Esophagus muscularis mucosa (tissue), 4 donors: ENCODE data around the gene SUMO2. TPM values are rescaled to one million over a fixed set of nuclear protein-coding genes. Genes with fewer than 3 reads are reported as not detected.

Experiments used
- DNase-seq: peaks from one replicate; pipeline ENCODE4 v3.0.0-alpha.2; 2017; ENCODE audit errors: extremely low spot score
- H3K27ac ChIP-seq, 4 donors: fragments of 200-600 bp; sonication (generic); replicated peaks in 1 of 4; 1 replicate in 3 of 4; 2 replicates in 1 of 4; pipeline ENCODE4 v1.5.1; 2016 to 2019; ENCODE audit warnings: mild to moderate bottlenecking in 1 of 4
- H3K27me3 ChIP-seq, 4 donors: fragments of 200-600 bp; sonication (generic); one replicate each; pipeline versions ENCODE4 v1.5.1 to v1.6.0; 2016 to 2019
- H3K36me3 ChIP-seq, 4 donors: fragments of 200-600 bp; sonication (generic); one replicate each; pipeline ENCODE4 v1.5.1; 2016 to 2019
- H3K4me1 ChIP-seq, 4 donors: fragments of 200-600 bp; sonication (generic); one replicate each; pipeline ENCODE4 v1.5.1; 2016 to 2019
- H3K4me3 ChIP-seq, 4 donors: fragments of 200-600 bp; sonication (generic); 1 replicate in 2 of 4; 2 replicates in 2 of 4; pipeline ENCODE4 v1.5.1; 2016 to 2019; ENCODE audit warnings: mild to moderate bottlenecking in 4 of 4, moderate library complexity in 1 of 4
- H3K9me3 ChIP-seq, 4 donors: fragments of 200-600 bp; sonication (generic); 1 replicate in 3 of 4; 2 replicates in 1 of 4; pipeline ENCODE4 v1.5.1; 2016 to 2019
- EP300 ChIP-seq: sonication (generic); formaldehyde crosslinking; IDR thresholded peaks from one replicate; pipeline ENCODE4 v1.6.1; 2017; ENCODE audit warnings: antibody characterized with exemption
- POLR2A ChIP-seq: fragments of 450-650 bp; IDR thresholded peaks from one replicate; pipeline ENCODE4 v1.6.1; 2017; ENCODE audit warnings: antibody characterized with exemption, moderate library complexity, mild to moderate bottlenecking, low read depth
- POLR2AphosphoS5 ChIP-seq, 2 donors: sonication (generic); formaldehyde crosslinking; IDR thresholded peaks; one replicate each; pipeline ENCODE4 v1.6.1; 2017; ENCODE audit warnings: antibody characterized with exemption in 2 of 2
- WGBS: methylation state at CpG from one replicate; pipeline ENCODE4 v1.1.5; 2018; 5-methylcytosine and 5-hydroxymethylcytosine counted together
- intact Hi-C: fragments of 100-400 bp; cut with DNase I; formaldehyde crosslinking; loops from one replicate; pipeline ENCODE4 v1.15.1; 2023
- total RNA-seq, 4 donors: library from RNA; depleted of rRNA; stranded (reverse); fragments of >200 nt; gene quantifications; one replicate each; pipeline versions ENCODE4 v1.1.0 to v1.2.1, GENCODE V29; 2016
- TF ChIP-seq, protein P1 (sequence below), 3 experiments: fragments of 200-600 bp in 2 of 3; fragments of 450-650 bp in 1 of 3; sonication (generic) in 2 of 3; IDR thresholded peaks; one replicate each; pipeline ENCODE4 v1.5.1; 2017 to 2019; ENCODE audit warnings: antibody characterized with exemption in 3 of 3, mild to moderate bottlenecking in 2 of 3, moderate library complexity in 1 of 3

Gene SUMO2
- total RNA-seq, 4 donors from 2014 or later, result 64.4 to 101 (median 80.0) TPM

DNA sequence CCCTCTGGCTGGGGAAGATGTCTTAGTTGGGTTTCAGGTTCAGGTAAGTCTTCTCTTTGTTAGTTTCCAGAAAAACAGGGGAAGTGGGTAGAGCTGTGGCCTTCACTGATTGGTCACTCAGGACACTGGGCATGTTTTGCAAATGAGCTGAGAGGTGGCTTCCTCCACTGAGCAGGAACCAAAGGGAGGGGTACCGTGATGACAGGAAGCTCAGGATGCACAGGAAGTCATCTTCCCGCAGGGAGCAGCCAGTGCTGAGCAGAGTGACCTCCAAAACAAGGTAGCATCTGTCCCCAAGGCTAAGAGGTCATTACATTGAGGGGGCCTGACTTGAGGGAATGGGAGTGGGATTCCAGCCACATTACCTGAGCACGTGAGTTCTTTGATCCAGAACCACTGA, 56.8 kb downstream of the SUMO2 start:
- DNase-seq, result no peak
- WGBS, result 58% methylated on average over 3 of the region's 3 CpGs
- Histone ChIP-seq H3K36me3 (peaks cover 0 to 26% (median 18%) of the 10 kb centered on the region in 4 donors), H3K4me3 (no peak overlapping the region), H3K4me1 (peaks cover 9 to 29% (median 16%) of the 10 kb centered on the region in 4 donors), H3K9me3 (no peaks in the 10 kb centered on the region), H3K27ac (no peak overlapping the region), H3K27me3 (no peaks in the 10 kb centered on the region)
- TF ChIP-seq POLR2AphosphoS5 (IDR thresholded peaks at IDR 0.05) (no peak), POLR2A (no peak), EP300 (no peak)
- TF ChIP-seq, protein P1, sequence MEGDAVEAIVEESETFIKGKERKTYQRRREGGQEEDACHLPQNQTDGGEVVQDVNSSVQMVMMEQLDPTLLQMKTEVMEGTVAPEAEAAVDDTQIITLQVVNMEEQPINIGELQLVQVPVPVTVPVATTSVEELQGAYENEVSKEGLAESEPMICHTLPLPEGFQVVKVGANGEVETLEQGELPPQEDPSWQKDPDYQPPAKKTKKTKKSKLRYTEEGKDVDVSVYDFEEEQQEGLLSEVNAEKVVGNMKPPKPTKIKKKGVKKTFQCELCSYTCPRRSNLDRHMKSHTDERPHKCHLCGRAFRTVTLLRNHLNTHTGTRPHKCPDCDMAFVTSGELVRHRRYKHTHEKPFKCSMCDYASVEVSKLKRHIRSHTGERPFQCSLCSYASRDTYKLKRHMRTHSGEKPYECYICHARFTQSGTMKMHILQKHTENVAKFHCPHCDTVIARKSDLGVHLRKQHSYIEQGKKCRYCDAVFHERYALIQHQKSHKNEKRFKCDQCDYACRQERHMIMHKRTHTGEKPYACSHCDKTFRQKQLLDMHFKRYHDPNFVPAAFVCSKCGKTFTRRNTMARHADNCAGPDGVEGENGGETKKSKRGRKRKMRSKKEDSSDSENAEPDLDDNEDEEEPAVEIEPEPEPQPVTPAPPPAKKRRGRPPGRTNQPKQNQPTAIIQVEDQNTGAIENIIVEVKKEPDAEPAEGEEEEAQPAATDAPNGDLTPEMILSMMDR (IDR thresholded peaks at IDR 0.05), result no peak
- intact Hi-C loops, result no loop called here

DNA sequence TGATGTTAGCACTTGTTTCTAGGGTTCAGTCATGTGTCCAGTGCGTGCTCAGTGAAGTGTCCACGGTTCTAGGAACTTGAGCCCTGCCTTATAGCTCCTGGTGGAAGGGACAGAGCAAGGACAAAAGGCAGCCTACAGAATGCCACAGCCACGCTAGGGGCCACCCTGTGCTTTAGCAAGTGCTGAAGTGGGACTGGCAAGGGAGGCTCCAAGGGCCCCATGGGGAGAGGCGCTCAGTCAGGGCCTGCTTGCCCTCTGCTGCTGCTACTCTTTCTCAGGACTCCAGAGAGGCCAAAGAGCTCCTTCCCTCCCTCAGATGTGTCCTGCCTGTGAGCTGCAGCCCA, 58.0 kb downstream of the SUMO2 start:
- intact Hi-C loops, result no loop called here
- H3K4me1 ChIP-seq, result peaks cover 0 to 17% (median 10%) of the 10 kb centered on the region in 4 donors
- H3K9me3 ChIP-seq, result no peaks in the 10 kb centered on the region
- H3K27me3 ChIP-seq, result no peaks in the 10 kb centered on the region
- peaks cover 0 to 27% (median 15%) of the 10 kb centered on the region in 4 donors for H3K36me3 ChIP-seq
- TF ChIP-seq POLR2AphosphoS5 (IDR thresholded peaks at IDR 0.05) (no peak), EP300 (no peak), POLR2A (no peak)
- TF ChIP-seq, protein P1 (IDR thresholded peaks at IDR 0.05), result no peak
- no peak overlapping the region for H3K4me3 ChIP-seq
- WGBS, result 93% methylated on average over 4 of the region's 4 CpGs
- no peak for DNase-seq
- peak overlapping the region in 1 of 4 donors; percentile 25 for H3K27ac ChIP-seq

DNA sequence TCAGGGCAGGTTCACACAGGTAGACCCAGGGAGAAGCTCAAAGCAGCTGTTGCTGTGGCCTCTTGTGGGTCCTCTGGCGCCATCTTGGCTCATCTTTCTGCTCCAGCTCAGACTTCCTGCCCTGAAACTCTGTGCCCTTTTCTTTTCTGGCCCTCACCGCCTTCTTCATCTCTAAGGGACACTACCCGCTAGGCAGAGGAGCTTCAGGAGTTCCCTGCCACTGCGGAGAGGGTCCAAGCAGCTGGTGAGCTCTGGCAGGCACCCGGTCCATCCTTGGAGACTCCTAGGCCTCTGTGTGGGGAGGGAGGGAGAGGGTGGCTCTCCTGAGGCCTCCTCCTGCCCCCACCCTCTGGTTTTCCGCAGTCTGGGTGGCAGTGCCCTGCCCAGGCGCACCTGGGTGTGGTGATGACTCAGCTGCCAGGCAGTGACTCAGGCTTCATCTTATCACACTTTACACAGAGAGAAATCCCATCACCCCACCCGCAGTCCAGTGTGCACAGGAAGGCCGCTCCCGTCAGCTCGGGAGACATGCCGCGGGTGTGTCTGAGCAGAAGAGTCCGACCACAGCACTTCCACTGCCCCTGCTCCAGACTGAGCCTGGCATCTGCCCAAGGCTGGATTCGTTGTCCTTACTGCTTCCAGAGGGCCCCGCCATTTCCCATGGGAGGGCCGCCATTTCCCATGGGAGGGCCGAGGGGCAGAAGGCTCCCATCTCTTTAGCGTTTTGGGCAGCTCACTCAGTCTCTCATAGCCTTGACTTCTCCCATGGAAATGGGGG, 58.5 kb downstream of the SUMO2 start:
- Histone ChIP-seq H3K36me3 (peaks cover 0 to 25% (median 11%) of the 10 kb centered on the region in 4 donors), H3K27me3 (no peaks in the 10 kb centered on the region), H3K4me3 (no peak overlapping the region), H3K4me1 (peaks cover 0 to 14% (median 10%) of the 10 kb centered on the region in 4 donors), H3K27ac (peak overlapping the region in 1 of 4 donors; percentile 25), H3K9me3 (no peaks in the 10 kb centered on the region)
- TF ChIP-seq EP300 (no peak), POLR2A (no peak), POLR2AphosphoS5 (IDR thresholded peaks at IDR 0.05) (peak; percentile 24 to 34)
- TF ChIP-seq, protein P1 (IDR thresholded peaks at IDR 0.05), result no peak
- 76% methylated on average over 6 of the region's 19 CpGs for WGBS
- intact Hi-C loops, result no loop called here
- no peak for DNase-seq

DNA sequence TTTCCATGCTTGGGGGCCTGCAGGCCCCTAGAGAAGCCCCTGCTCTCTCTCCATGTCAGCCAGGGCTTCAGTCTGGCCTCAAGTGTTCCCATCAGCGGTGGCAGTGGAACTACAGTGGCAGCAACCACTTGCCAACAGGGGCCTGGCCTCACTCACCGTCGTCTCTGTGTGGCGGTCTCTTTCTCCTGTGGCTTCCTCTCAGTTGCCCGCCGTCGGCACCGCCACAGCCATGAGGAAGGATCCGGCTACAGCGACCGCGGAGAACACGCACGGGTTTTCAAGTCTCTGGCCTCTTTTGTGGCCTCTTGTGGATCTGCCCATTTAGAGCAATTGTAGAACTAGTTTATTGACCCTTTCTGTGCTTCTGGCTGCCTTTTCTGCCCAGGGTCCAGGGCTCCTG, 64.5 kb downstream of the SUMO2 start:
- DNase-seq, result no peak
- WGBS, result 90% methylated on average over 9 of the region's 14 CpGs

More for the DNA sequence above, 64.5 kb downstream of the SUMO2 start:
- Histone ChIP-seq H3K9me3 (no peaks in the 10 kb centered on the region), H3K4me1 (peaks cover 10 to 32% (median 24%) of the 10 kb centered on the region in 4 donors), H3K36me3 (peaks cover 0 to 32% (median 9%) of the 10 kb centered on the region in 4 donors), H3K27ac (no peak overlapping the region), H3K27me3 (no peaks in the 10 kb centered on the region), H3K4me3 (no peak overlapping the region)
- TF ChIP-seq EP300 (no peak), POLR2A (no peak), POLR2AphosphoS5 (IDR thresholded peaks at IDR 0.05) (no peak)
- TF ChIP-seq, protein P1 (IDR thresholded peaks at IDR 0.05), result no peak
- intact Hi-C loops, result no loop called here
